SU-DHL-6 (cell line): ENCODE data around the gene VPS13D.

Source experiments
- H2AFZ ChIP-seq: fragments of 200-600 bp; sonication (generic); 2 replicates; pipeline ENCODE4 v1.6.1; 2014; ENCODE audit warnings: low read depth, mild to moderate bottlenecking, moderate library complexity, mixed read lengths, antibody characterized with exemption, low read length; ENCODE audit not compliant: severe bottlenecking
- H3F3A ChIP-seq: fragments of 200-600 bp; shearing (Covaris generic); 2 replicates; pipeline ENCODE4 v1.6.0; 2016; ENCODE audit warnings: antibody characterized with exemption, mild to moderate bottlenecking; ENCODE audit not compliant: insufficient read depth
- H3K27ac ChIP-seq: fragments of 200-600 bp; sonication (generic); 2 replicates; pipeline ENCODE4 v1.5.1; 2016; ENCODE audit warnings: low read depth, mild to moderate bottlenecking, low read length, moderate library complexity, mixed read lengths
- H3K27me3 ChIP-seq: fragments of 200-600 bp; sonication (generic), shearing (Covaris generic); 2 replicates; pipeline ENCODE4 v1.6.0; 2014; ENCODE audit warnings: mild to moderate bottlenecking, low read length
- H3K36me3 ChIP-seq: fragments of 200-600 bp; sonication (generic); 2 replicates; pipeline ENCODE4 v1.6.1; 2014; ENCODE audit warnings: mild to moderate bottlenecking, low read length, mixed read lengths
- H3K4me2 ChIP-seq: fragments of 300-600, 200-600 bp; shearing (Covaris generic), sonication (generic); 2 replicates; pipeline ENCODE4 v1.6.0; 2014; ENCODE audit warnings: low read length, low read depth, mild to moderate bottlenecking; ENCODE audit not compliant: poor library complexity, severe bottlenecking
- H3K4me3 ChIP-seq: fragments of 200-600 bp; sonication (generic); 2 replicates; pipeline ENCODE4 v1.5.1; 2014; ENCODE audit warnings: antibody characterized with exemption, low read length, mild to moderate bottlenecking, mixed read lengths; ENCODE audit not compliant: insufficient read depth, poor library complexity, severe bottlenecking
- H3K79me2 ChIP-seq: fragments of 200-600 bp; sonication (generic); 2 replicates; pipeline ENCODE4 v1.6.1; 2014; ENCODE audit warnings: mild to moderate bottlenecking, low read length, moderate library complexity; ENCODE audit not compliant: insufficient read depth
- H3K9ac ChIP-seq: fragments of 200-600 bp; sonication (generic); 2 replicates; pipeline ENCODE4 v1.7.0; 2014; ENCODE audit warnings: mild to moderate bottlenecking, low read length
- H3K9me2 ChIP-seq: fragments of 200-600 bp; sonication (generic); replicated peaks from 2 replicates; pipeline ENCODE4 v1.6.1; 2014; ENCODE audit warnings: low read length; ENCODE audit not compliant: insufficient read depth
- H3K9me3 ChIP-seq: fragments of 200-600 bp; sonication (generic); 2 replicates; pipeline ENCODE4 v1.6.1; 2014; ENCODE audit warnings: low read length, mixed read lengths; ENCODE audit not compliant: insufficient read depth
- H4K20me1 ChIP-seq: fragments of 200-600 bp; sonication (generic); 2 replicates; pipeline ENCODE4 v1.6.1; 2014; ENCODE audit warnings: low read depth, mild to moderate bottlenecking, antibody characterized with exemption, low read length, moderate library complexity, mixed read lengths
- EZH2phosphoT487 ChIP-seq: fragments of 200-600 bp; sonication (generic), shearing (Covaris generic); conservative IDR thresholded peaks from 2 replicates; pipeline ENCODE4 v1.6.1; 2018; ENCODE audit warnings: mild to moderate bottlenecking, antibody characterized with exemption, low read length, moderate library complexity, mixed read lengths
- TF ChIP-seq, protein P1 (sequence below): fragments of 200-600 bp; sonication (generic); IDR thresholded peaks from one replicate; pipeline ENCODE4 v1.5.1; 2017; ENCODE audit warnings: antibody characterized with exemption, mild to moderate bottlenecking, low read length, moderate library complexity; ENCODE audit not compliant: insufficient read depth, poor library complexity, severe bottlenecking

VPS13D gene

DNA sequence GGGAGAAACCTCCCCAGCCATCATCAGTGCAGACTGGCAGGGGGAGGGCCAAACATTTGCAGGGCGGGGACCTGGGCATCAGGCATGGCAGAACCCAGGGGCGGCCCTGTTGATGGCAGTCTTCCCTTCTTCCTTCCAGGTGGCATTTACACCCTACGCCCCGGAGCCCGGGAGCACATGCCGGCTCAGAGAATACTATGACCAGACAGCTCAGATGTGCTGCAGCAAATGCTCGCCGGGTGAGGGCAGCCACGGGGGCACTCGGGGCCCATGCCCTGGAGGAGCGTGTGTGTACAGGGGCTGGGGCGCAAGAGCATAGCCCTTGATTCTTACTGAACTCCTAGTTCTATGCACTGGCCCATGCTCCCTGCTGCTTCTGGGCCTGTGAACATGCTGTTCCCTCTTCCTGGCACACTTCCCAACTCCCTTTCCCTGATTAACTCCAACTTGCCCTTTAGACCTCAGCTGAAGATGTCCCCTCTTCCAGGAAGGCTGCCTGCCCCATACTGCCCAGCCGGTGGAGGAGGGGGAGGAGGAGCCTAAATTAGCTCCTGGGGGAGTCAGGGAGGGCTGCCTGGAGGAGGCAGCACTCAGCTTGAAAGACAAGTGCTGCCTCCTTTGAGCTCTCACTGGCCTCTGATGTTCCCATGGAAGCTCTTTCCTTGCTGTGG, 41.0 kb upstream of the VPS13D start:
- Histone ChIP-seq H3K9ac (no peak overlapping the region), H3K9me3 (no peaks in the 10 kb centered on the region), H3K4me2 (no peak overlapping the region), H3K27me3 (no peaks in the 10 kb centered on the region), H3K9me2 (no peaks in the 10 kb centered on the region), H4K20me1 (no peaks in the 10 kb centered on the region), H3K27ac (no peak overlapping the region), H3K4me3 (no peak overlapping the region), H3K36me3 (no peaks in the 10 kb centered on the region), H3F3A (no peaks in the 10 kb centered on the region), H2AFZ (no peak overlapping the region), H3K79me2 (no peaks in the 10 kb centered on the region)
- TF ChIP-seq, protein P1, sequence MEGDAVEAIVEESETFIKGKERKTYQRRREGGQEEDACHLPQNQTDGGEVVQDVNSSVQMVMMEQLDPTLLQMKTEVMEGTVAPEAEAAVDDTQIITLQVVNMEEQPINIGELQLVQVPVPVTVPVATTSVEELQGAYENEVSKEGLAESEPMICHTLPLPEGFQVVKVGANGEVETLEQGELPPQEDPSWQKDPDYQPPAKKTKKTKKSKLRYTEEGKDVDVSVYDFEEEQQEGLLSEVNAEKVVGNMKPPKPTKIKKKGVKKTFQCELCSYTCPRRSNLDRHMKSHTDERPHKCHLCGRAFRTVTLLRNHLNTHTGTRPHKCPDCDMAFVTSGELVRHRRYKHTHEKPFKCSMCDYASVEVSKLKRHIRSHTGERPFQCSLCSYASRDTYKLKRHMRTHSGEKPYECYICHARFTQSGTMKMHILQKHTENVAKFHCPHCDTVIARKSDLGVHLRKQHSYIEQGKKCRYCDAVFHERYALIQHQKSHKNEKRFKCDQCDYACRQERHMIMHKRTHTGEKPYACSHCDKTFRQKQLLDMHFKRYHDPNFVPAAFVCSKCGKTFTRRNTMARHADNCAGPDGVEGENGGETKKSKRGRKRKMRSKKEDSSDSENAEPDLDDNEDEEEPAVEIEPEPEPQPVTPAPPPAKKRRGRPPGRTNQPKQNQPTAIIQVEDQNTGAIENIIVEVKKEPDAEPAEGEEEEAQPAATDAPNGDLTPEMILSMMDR, result no peak
- no peak for TF ChIP-seq EZH2phosphoT487

DNA sequence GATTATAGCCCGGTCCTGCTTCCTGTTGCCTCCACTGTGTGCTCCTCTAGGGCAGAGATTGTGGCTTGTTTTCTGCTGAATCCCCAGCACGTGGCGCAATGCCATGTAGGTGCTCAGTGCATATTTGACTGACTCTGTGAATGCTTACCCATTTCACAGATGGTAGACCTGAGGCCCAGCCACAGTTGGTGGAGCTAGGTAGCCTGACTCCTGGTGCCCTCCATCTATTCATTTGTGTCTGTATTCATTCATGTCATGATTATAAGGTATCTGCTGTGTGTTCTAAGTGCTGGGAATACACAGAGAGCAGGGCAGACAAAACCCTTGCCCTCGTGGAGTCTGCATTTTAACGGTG, 40.5 kb upstream of the VPS13D start:
- Histone ChIP-seq H3K4me2 (no peak overlapping the region), H2AFZ (no peak overlapping the region), H3K9ac (no peak overlapping the region), H3K36me3 (no peaks in the 10 kb centered on the region), H3K4me3 (no peak overlapping the region), H4K20me1 (no peaks in the 10 kb centered on the region), H3K9me2 (no peaks in the 10 kb centered on the region), H3K27ac (no peak overlapping the region), H3K9me3 (no peaks in the 10 kb centered on the region), H3F3A (no peaks in the 10 kb centered on the region), H3K79me2 (no peaks in the 10 kb centered on the region), H3K27me3 (no peaks in the 10 kb centered on the region)
- no peak for TF ChIP-seq EZH2phosphoT487
- TF ChIP-seq, protein P1, result no peak

DNA sequence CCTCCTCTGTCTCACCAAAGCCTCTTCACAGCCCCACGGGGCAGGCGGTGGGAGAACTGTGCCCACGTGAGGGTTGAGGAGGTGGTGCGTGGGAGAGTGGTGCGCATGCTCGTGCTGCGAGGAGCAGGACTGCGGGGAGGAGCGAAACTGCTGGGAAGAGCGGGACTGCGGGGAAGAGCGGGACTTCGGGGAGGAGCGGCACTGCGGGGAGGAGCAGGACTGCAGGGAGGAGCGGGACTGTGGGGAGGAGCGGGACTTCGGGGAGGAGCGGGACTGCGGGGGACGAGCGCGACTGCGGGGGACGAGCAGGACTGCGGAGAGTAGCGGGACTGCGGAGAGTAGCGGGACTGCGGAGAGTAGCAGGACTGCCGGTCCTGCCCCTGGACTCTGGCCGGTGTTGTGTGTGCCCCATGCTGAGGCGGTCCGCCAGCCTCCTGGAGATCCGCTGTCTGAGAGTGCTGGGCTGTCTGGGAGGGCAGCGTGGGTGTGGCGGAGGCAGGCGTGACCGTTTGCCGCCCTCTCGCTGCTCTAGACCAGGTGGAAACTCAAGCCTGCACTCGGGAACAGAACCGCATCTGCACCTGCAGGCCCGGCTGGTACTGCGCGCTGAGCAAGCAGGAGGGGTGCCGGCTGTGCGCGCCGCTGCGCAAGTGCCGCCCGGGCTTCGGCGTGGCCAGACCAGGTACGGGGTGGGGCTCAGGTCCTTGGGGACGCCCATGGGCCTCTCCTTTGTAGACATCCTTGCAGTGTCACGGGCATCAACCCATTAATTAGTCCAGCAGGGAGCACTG, 38.4 kb upstream of the VPS13D start:
- no peak for TF ChIP-seq EZH2phosphoT487
- TF ChIP-seq, protein P1, result no peak
- no peak overlapping the region for H3K9ac ChIP-seq
- no peaks in the 10 kb centered on the region for H3K27me3 ChIP-seq
- no peaks in the 10 kb centered on the region for H3K36me3 ChIP-seq
- H3K9me3 ChIP-seq, result no peaks in the 10 kb centered on the region
- no peaks in the 10 kb centered on the region for H3K9me2 ChIP-seq
- H3K4me3 ChIP-seq, result no peak overlapping the region
- no peak overlapping the region for H3K4me2 ChIP-seq
- H3K79me2 ChIP-seq, result no peaks in the 10 kb centered on the region
- H3K27ac ChIP-seq, result no peak overlapping the region
- H4K20me1 ChIP-seq, result no peaks in the 10 kb centered on the region
- H2AFZ ChIP-seq, result no peak overlapping the region
- H3F3A ChIP-seq, result no peaks in the 10 kb centered on the region
